ENCODE data around the gene CHST14.

The CHST14 gene

GRCh38 chr15:40498418-40498817 lies 27.6 kb downstream of the CHST14 start:
- DNase-seq, result no peak

DNA sequence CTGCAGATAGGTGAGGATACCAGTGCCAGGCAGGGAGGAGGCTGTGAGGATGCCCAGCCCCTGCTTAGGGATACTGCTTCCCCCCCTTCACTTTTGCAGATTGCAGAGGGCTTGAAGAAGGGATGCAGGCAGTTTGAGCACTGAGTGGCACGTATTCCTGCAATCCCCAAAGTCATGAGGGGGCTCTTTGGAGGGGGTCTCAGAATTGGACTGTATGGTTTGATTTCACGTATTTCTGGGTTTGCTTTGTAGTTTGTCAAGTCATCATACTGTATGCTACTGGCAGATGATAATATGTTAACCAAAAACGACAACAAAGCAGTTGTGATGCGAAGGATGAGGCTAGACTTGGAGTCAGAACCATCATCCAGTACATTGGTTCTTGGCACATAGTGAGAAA lies 28.1 kb downstream of the CHST14 start:
- no peak for DNase-seq

DNA sequence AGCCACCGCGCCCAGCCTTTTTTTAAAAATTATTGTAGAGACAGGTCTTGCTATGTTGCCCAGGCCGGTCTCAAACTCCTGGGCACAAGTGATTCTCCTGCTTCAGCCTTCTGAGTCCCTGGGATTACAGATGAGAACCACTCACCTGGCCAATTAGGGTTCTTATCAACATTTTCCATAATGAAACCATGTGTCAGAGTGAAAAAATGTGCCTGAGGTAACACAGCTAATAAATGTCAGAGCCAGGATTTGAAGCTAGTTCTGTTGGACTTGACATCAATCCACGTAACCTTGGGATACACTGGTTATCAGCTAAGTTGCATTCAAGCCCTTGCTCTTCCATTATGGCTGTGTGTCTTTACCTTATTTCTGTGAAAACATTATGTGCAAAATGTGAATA lies 29.1 kb downstream of the CHST14 start:
- no peak for DNase-seq

DNA sequence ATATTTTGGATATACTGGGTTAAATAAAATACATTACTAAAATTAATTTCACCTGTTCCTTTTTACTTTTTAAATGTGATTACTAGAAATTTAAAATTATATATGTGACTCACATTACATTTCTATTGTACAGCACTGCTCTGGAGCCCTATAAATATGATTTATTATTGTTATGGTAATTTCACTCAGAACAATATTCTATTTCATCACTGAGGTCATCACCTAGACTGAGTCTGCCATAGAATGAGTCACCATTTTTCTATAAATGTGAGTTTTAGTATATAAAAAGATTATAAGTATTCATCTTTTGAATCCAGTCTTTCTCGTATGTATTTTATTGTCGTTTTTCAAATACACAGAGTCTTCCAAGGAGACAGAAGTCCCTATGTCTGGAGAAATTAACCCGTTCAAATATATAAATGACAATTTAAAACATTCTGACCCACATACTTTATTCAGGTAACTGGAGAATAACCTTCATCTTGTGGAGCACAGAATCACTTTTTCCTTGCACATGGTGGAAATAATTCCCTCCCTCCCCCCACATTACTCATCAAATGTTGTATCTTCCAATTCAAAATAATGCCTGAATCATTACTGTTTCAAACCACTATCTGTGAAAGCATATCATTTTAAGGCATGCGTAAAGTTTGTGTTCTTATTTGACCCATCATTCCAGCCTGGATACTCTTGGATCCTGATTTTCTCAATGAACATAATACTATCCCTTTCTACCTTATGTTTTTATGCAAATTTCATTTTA lies 30.0 kb downstream of the CHST14 start:
- no peak for DNase-seq

GRCh38 chr15:40501487-40501886 lies 30.7 kb downstream of the CHST14 start:
- DNase-seq, result no peak

- no peak for DNase-seq
These were observed 36.3 kb downstream of the CHST14 start for GRCh38 chr15:40506964-40507571.

GRCh38 chr15:40508216-40508615 lies 37.4 kb downstream of the CHST14 start:
- DNase-seq, result no peak

- DNase-seq, result no peak
These were observed 39.4 kb downstream of the CHST14 start for GRCh38 chr15:40510201-40510600.

GRCh38 chr15:40511093-40511471 lies 40.3 kb downstream of the CHST14 start:
- DNase-seq, result no peak

DNA sequence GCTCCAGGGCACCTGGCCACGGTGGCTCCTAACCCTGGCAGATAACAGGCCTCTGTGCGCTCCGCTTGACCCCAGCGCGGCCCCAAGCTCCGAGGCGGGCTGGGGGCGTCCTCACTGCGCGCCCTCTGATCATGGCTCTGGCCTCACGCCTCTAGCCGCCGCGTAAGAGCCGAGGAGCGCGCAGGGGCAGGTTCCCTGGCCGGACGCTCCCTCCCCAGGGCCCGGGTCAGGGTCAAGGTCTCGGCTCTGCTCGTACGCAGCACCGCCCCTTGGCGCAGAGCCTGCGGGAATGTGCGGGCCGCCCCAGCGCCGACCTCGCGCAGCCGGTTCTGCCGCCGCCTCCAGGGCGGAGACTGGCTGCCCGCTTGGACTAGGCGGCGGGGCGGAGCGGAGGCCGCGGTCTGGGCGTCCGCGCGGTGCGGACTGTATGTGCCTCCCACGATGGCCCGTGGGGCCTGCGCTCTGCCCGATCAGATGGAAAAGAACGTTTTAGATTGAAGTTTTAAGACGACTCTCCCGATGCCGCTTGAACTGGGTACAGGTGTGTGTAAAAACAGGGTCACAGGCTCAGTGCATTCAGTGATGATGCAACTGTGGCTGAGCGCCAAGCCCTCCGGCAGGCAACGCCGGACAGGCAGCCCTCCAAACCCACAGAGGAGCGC lies 40.8 kb downstream of the CHST14 start:
- no peak for DNase-seq

- DNase-seq, result no peak
These were observed 41.7 kb downstream of the CHST14 start for GRCh38 chr15:40512440-40512839.

- DNase-seq, result no peak
These were observed 42.8 kb downstream of the CHST14 start for GRCh38 chr15:40513609-40514008.

DNA sequence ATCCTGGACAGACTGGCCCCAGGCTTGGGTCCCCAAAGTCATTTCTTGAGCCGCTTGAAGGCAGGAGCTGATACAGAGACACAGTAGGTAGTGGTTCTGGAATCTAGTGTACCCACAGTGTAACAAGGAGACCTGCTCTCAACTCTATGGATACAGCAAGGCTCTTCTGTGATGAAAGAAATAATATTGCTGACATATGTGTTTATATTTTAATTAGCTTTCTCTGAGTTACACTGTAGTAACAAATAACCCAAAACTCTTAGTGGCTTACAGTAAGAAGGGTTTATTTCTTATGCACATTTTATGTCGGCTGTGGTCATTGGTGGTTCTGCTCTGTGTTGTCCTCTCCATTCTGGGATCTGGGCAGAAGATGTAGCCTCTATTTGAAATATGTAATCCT lies 45.5 kb downstream of the CHST14 start:
- no peak for DNase-seq

Measured in NCI-H1048 (cell line).